Stomach smooth muscle (tissue), 2 donors: ENCODE measurements around the gene ACOXL.

ENCODE experiments used
- H3K27ac ChIP-seq: one replicate; pipeline ENCODE4 v1.7.0; 2013; ENCODE audit warnings: mild to moderate bottlenecking, low read length, inconsistent platforms
- H3K27me3 ChIP-seq, 2 donors: one replicate each; pipeline ENCODE4 v1.7.0; 2013; ENCODE audit warnings: low read length in 2 of 2; ENCODE audit not compliant: insufficient read depth in 2 of 2, control insufficient read depth in 1 of 2
- H3K36me3 ChIP-seq, 2 donors: one replicate each; pipeline ENCODE4 v1.7.0; 2013; ENCODE audit warnings: low read length in 2 of 2; ENCODE audit not compliant: control insufficient read depth in 2 of 2, insufficient read depth in 2 of 2
- H3K4me1 ChIP-seq: one replicate; pipeline ENCODE4 v1.7.0; 2013; ENCODE audit warnings: low read length; ENCODE audit not compliant: control insufficient read depth, insufficient read depth
- H3K4me3 ChIP-seq, 2 donors: one replicate each; pipeline ENCODE4 v1.7.0; 2013; ENCODE audit warnings: low read length in 2 of 2
- H3K9ac ChIP-seq, 2 donors: one replicate each; pipeline ENCODE4 v1.7.0; 2013; ENCODE audit warnings: low read length in 2 of 2, mild to moderate bottlenecking in 1 of 2
- H3K9me3 ChIP-seq, 2 donors: one replicate each; pipeline ENCODE4 v1.7.0; 2013; ENCODE audit warnings: low read length in 2 of 2; ENCODE audit not compliant: control insufficient read depth in 2 of 2
- donor health status: healthy.
- donor health status: Pancreatic carcinoma.

Gene ACOXL

DNA sequence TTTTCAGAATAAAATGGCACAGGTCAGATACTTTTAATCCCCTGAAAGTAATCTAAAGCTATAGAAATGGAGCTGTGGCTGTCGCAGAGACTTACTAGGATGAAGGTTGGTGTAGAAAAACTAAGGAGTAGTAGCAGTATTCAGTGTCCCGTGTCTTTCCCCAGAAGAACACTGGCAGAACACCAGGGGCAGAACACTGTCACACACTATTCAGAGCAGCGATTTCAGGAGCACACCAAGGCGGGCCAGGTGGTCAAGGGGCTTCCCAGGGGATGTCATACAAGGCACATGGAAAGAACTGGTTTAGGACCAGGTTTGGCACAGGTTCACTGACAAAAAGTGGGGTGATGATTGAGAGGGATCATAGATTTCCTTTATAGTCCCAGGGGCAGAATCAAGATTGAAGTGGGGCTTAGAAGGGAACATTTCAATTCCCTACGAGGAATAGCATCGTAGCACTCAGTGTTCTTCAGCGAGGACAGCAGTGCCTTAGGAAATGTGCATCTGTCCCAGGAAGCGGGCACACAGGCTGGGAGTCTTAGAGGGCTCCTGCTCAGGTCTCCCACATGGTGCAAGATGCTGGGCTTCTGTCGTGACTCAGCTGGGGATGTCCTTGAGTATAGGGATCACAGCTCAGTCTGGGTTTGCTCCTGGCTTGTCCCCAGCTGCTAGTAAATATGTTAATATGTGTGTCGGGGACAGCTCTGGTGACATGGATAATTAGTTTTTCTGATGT lies 410.9 kb downstream of the ACOXL start:
- Histone ChIP-seq H3K27me3 (no peaks in the 10 kb centered on the region), H3K4me3 (no peak overlapping the region), H3K9ac (no peak overlapping the region), H3K27ac (no peak overlapping the region), H3K36me3 (peaks cover 0 to 6% of the 10 kb centered on the region in 2 donors), H3K9me3 (no peaks in the 10 kb centered on the region), H3K4me1 (no peaks in the 10 kb centered on the region)

DNA sequence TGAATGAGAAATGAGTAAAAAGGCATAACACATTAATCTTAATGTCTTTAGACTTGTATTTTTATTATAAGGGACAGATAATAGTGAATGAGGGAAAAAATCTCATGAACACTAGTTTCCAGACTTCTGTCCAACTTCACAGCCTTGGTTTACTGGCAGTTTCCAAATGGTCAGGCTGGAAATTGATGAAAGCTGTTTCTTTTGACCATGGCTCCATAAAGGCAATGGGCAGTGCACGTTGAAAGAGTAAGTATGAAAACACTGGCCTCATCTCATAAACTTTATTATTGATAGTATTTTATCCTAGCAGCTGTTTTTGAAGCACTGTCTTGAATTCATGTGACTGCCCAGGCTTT lies 411.4 kb downstream of the ACOXL start:
- no peak overlapping the region for H3K4me3 ChIP-seq
- H3K36me3 ChIP-seq: peaks cover 0 to 6% of the 10 kb centered on the region in 2 donors
- no peaks in the 10 kb centered on the region for H3K9me3 ChIP-seq
- no peak overlapping the region for H3K27ac ChIP-seq
- H3K4me1 ChIP-seq: no peaks in the 10 kb centered on the region
- H3K27me3 ChIP-seq: no peaks in the 10 kb centered on the region
- H3K9ac ChIP-seq: no peak overlapping the region

DNA sequence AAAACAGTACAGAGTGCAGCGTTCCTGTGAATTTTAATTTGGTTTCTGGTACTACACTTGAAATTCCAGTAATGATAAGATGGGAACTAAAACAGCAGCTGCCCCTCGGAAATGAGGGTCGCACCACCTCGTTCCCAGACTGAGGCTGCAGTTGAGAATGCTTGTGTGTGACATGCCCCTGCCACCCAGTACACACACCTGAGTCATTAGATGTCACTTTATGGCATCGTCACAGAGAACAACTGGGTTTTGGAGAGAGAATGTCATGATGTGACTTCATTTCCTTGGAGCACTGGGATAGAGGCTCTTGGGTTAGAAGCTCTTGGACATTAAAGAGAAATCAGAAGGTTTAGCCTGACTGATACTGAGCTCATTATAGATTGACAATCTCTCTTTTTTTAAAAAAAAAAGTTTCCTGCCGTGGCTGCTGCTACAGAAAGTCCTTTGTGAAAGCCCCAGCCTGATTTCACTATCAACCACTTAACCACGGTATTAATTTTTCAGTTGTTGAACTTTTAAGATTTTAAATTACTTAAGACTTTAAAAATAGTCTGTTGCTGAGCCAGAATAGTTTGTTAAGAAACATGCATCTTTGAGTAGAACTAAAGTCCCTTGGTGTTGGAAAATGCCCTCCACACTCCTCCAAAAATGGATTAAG lies 412.9 kb downstream of the ACOXL start:
- H3K36me3 ChIP-seq: no peaks in the 10 kb centered on the region
- H3K9ac ChIP-seq: no peak overlapping the region
- no peaks in the 10 kb centered on the region for H3K27me3 ChIP-seq
- H3K4me1 ChIP-seq: no peaks in the 10 kb centered on the region
- no peak overlapping the region for H3K27ac ChIP-seq
- H3K4me3 ChIP-seq: no peak overlapping the region
- no peaks in the 10 kb centered on the region for H3K9me3 ChIP-seq

DNA sequence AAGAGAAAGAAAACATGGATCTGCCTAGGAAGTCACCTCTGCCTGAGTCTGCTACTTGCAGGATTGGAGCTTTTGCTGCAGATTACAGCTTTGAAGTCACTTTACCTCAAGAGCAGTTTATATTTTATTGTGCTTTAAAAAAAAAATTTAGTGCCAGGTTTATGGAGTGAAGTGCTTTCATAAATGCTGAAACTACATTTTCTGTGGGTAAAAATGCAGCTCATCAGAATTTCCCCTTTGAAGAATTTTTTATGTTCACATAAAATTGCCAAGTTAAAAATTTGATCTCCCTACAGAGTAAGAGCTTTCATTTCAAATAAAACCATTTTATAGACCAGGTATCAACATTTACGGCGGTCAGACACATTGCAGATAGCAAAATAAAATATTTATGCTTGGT lies 413.6 kb downstream of the ACOXL start:
- H3K9me3 ChIP-seq: no peaks in the 10 kb centered on the region
- no peak overlapping the region for H3K27ac ChIP-seq
- H3K4me1 ChIP-seq: no peaks in the 10 kb centered on the region
- H3K27me3 ChIP-seq: no peaks in the 10 kb centered on the region
- H3K36me3 ChIP-seq: no peaks in the 10 kb centered on the region
- no peak overlapping the region for H3K4me3 ChIP-seq
- no peak overlapping the region for H3K9ac ChIP-seq

DNA sequence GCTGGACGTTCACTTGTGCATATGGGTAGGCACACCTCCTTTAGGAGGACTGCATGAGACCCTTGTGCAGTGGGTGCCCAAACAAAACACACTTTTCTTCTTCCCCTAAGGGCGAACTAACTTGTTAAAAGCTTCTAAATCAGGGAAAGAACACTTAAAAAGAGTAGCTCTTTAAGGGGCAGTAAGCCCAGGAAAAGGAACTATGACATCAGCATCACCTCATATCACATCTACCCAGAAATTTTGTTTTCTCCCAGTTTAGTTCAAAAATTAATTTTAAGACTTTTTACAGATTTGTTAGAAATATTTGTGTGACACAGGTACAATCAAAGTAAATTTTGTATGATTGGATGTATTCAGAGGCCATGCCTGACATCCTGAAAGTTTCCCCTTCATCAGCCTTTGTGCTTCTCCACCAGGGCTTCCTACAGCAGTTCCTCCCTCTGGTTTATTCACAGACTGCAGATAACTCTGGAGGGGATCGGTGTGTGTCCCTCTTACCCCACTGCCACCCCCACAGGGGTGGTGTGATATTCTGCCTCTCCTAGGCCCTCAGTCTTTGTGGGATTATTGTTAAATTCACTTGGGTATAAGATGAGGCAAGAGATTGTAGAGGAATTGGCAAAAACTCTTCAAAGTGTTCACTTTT lies 416.0 kb downstream of the ACOXL start:
- no peak overlapping the region for H3K27ac ChIP-seq
- H3K4me1 ChIP-seq: no peaks in the 10 kb centered on the region
- no peaks in the 10 kb centered on the region for H3K27me3 ChIP-seq
- no peak overlapping the region for H3K9ac ChIP-seq
- peaks cover 2 to 3% of the 10 kb centered on the region in 2 donors for H3K36me3 ChIP-seq
- no peak overlapping the region for H3K4me3 ChIP-seq
- no peaks in the 10 kb centered on the region for H3K9me3 ChIP-seq

DNA sequence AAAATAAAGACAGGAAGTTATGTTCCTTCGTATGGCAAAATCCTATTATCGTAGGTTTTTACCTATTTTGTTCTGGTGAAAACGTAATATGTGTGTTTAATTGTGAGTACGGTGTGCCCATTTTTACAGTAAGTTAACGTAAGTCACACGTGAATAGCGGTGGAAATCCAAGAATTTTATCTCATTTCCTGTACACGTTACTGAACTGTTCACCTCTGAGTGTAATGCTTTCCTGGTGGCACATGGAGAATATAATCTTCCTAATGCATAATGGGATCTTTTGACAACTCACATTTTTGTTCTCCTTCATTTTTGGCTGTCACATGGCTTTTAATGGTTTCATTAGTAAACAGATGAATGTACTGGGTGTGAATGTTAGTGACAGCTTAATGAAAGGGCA lies 416.6 kb downstream of the ACOXL start:
- H3K9me3 ChIP-seq: no peaks in the 10 kb centered on the region
- no peak overlapping the region for H3K9ac ChIP-seq
- no peak overlapping the region for H3K27ac ChIP-seq

DNA sequence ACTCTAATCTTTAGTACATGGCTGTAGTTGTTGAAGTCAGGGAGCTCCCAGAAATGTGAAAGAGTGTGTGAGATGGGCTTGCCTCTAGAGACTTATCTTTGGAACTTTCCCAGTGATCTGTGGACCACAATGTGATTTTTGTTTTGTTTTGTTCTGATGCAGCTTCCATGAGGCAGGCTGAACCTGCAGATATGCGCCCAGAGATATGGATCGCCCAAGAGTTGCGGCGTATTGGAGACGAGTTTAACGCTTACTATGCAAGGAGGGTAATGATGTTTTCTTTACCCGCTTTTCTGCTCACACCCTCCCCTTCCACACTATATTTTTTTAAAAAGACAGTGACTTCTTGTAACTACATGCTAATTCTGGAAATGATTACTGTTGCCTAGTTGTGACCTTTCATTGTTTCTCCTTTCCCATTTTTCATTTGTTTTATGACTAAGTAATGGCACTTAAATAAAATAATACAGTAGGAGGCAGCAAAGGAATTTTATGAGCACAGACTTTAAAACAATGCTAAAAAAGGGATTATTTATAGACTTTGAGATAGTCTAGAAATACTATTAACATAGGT lies 417.6 kb downstream of the ACOXL start:
- H3K9ac ChIP-seq: no peak overlapping the region
- H3K36me3 ChIP-seq: peaks cover 2 to 3% of the 10 kb centered on the region in 2 donors
- no peaks in the 10 kb centered on the region for H3K27me3 ChIP-seq
- H3K4me3 ChIP-seq: no peak overlapping the region
- no peaks in the 10 kb centered on the region for H3K4me1 ChIP-seq
- no peak overlapping the region for H3K27ac ChIP-seq
- no peaks in the 10 kb centered on the region for H3K9me3 ChIP-seq

More for the DNA sequence above, 416.6 kb downstream of the ACOXL start:
- H3K27me3 ChIP-seq: no peaks in the 10 kb centered on the region
- peaks cover 2 to 3% of the 10 kb centered on the region in 2 donors for H3K36me3 ChIP-seq
- no peaks in the 10 kb centered on the region for H3K4me1 ChIP-seq
- H3K4me3 ChIP-seq: no peak overlapping the region

DNA sequence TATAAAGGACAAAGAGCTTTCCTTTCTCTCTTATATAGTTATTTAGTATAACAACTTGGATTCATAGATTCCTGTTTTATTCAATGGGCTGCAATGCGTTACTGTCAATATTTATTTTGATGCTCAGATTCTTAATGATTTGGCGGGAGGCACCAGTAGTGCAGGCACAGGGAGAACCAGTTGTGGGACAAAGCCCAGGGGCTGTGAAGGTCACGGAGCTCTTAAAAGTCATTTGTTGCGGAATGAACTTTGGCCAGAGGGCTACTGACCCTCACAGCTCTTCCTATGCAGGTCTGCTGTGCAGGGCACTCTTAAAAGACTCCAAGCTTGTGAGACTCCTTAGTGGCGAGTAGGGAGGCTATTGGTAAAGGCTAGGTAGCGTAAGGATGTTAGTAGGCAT lies 422.4 kb downstream of the ACOXL start:
- no peak overlapping the region for H3K4me3 ChIP-seq
- no peaks in the 10 kb centered on the region for H3K9me3 ChIP-seq
- H3K36me3 ChIP-seq: peaks cover 2 to 5% of the 10 kb centered on the region in 2 donors
- H3K9ac ChIP-seq: no peak overlapping the region
- H3K27me3 ChIP-seq: no peaks in the 10 kb centered on the region
- no peaks in the 10 kb centered on the region for H3K4me1 ChIP-seq
- H3K27ac ChIP-seq: no peak overlapping the region

DNA sequence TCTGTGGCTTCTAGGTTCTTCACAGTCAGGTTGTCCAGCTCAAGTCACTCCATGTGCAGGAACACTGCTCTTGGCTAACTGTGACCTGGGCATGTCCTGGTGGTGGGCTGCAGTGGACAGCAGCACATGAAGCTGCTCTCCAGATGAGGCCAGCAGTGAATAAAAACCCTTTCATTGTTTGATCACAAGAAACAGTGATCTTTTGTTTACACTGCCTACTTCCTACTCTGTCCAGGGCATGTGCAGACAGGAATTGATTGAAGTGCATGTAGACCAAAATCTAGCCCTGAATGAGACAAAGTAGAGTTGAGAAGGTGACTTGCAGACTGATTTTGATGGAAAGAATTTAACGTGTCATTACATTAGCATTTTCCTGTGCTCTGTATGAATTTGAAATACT lies 423.2 kb downstream of the ACOXL start:
- H3K27ac ChIP-seq: no peak overlapping the region
- H3K9me3 ChIP-seq: no peaks in the 10 kb centered on the region
- H3K4me3 ChIP-seq: no peak overlapping the region
- no peaks in the 10 kb centered on the region for H3K4me1 ChIP-seq
- H3K9ac ChIP-seq: no peak overlapping the region
- H3K27me3 ChIP-seq: no peaks in the 10 kb centered on the region
- H3K36me3 ChIP-seq: peaks cover 2 to 5% of the 10 kb centered on the region in 2 donors

DNA sequence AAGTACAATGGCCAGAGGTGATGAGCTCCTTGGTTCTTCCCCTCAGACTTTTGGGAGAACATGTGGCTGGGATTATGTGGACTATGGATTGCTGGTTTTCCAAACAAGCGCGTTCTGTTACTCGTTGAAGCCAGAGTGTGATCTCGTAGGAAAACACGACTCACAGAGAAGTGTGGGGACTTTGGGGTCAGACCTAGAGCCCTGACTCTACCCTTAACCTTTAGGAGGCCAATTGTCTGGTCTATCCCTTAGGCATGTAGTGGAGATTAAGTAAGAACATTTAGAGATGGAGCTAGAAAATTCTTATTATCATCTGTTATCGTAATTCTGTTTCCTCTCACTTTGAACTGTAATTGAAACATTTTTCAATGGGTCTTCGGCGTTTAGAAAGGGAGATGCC lies 424.2 kb downstream of the ACOXL start:
- Histone ChIP-seq H3K27ac (no peak overlapping the region), H3K27me3 (no peaks in the 10 kb centered on the region), H3K9ac (no peak overlapping the region), H3K9me3 (no peaks in the 10 kb centered on the region), H3K4me3 (no peak overlapping the region), H3K36me3 (peaks cover 2 to 5% of the 10 kb centered on the region in 2 donors), H3K4me1 (peaks cover 3% of the 10 kb centered on the region)
